Measurements from ENCODE around the gene ETV5. TPM values are rescaled to one million over a fixed set of nuclear protein-coding genes. Genes with fewer than 3 reads are reported as not detected.

The ETV5 gene
- total and polyA plus RNA-seq, 9 of the 15 experiments (the other 6 are each of a cell fraction or from before 2014, with no cell fraction given): 9.2 to 25.9 (median 15.9) TPM

GRCh38 chr3:186132487-186132886, 23.6 kb upstream of the ETV5 start (continued):
- TF ChIP-seq NCOA4 (IDR thresholded peaks at IDR 0.05; ENCODE audit: partially characterized antibody) (no peak), SETDB1 (IDR thresholded peaks at IDR 0.05; ENCODE audit: low read length) (no peak), SMARCA5 (IDR thresholded peaks at IDR 0.05) (no peak)

DNA sequence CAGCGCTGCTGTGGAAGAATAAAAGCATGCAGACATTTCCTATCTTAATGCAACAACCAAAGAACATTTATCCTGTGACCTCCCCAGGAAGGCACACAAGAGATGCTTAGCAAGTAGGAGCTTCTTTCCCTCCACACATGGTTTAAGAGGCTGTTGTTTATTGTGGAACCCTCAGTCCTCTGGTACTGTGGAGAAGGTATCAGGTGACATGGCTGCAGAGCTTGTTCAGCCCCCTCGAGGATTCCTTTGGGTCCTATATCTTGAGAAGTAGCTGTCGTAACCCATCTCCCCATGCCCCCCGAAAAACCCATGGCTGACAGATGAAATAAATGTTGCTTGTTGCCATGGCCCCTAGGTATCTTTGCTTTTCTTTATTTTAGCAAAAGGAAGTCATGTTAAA, 20.3 kb upstream of the ETV5 start:
- no peak for DNase-seq (ENCODE audit: extremely low read depth in 1 of 4, low spot score in 3 of 4)
- no peak overlapping the region for H2AFZ ChIP-seq (ENCODE audit: low read depth, low read length)

More for the DNA sequence above, 20.3 kb upstream of the ETV5 start:
- H3K36me3 ChIP-seq (ENCODE audit: control insufficient read depth, insufficient read depth, low read length): no peaks in the 10 kb centered on the region
- ATAC-seq (no peak), FAIRE-seq (no peak)
- H3K27me3 ChIP-seq (ENCODE audit: control insufficient read depth in 2 of 2, insufficient read depth in 2 of 2, low read length in 2 of 2): peaks cover 34 to 61% of the 10 kb centered on the region in 2 experiments
- in situ Hi-C loops (cut with MboI): no loop called here
- H4K20me1 ChIP-seq (replicated peaks; ENCODE audit: control insufficient read depth, insufficient read depth, low read length): 0 out of 2 replicates have a peak, but pooled peaks cover 8% of the 10 kb centered on the region
- H3K9ac ChIP-seq (ENCODE audit: insufficient read depth in 1 of 2, low read depth in 2 of 2, low read length in 2 of 2): no peak overlapping the region
- H3K4me3 ChIP-seq: no peak overlapping the region
- POLR2A ChIA-PET: interaction anchor here (1.2 kb wide), 1 partner anchor 13 kb away, joined by 3 read pairs; no protein-coding TSS in a partner anchor
- no peak overlapping the region for H3K27ac ChIP-seq (ENCODE audit: extremely low read depth, low read depth, low read length)
- CTCF ChIA-PET (ENCODE audit: low intra/inter-chr PET ratio): no interaction called here
- 8% methylated on average over 4 of the region's 4 CpGs for WGBS (ENCODE audit: insufficient coverage, low coverage, missing lambda C conversion rate)
- no peaks in the 10 kb centered on the region for H3K79me2 ChIP-seq (ENCODE audit: control insufficient read depth, insufficient read depth, low read length)
- no peaks in the 10 kb centered on the region for H3K9me1 ChIP-seq (ENCODE audit: control insufficient read depth, insufficient read depth, low read length)
- H3K9me3 ChIP-seq (replicated peaks; ENCODE audit: control insufficient read depth, insufficient read depth, low read depth, low read length): no peaks in the 10 kb centered on the region
- H3K4me1 ChIP-seq (replicated peaks in 1 of 2; ENCODE audit: control insufficient read depth in 2 of 2, insufficient read depth in 2 of 2, low read length in 2 of 2): no peaks in the 10 kb centered on the region; a peak in 1 of 5 replicates
- intact Hi-C loops (cut with micrococcal nuclease): no loop called here
- no peak overlapping the region for H3K4me2 ChIP-seq (ENCODE audit: insufficient read depth, low read length)
- no TSS peak for BruUV-seq (replicated peaks)
- TF ChIP-seq IRF1 (CRISPR knock-in tag; IDR thresholded peaks at IDR 0.05; ENCODE audit: borderline replicate concordance): no peak
- TF ChIP-seq TRIM24 (IDR thresholded peaks at IDR 0.05): no peak
- TF ChIP-seq ETV6 (IDR thresholded peaks at IDR 0.05; ENCODE audit: borderline replicate concordance in 1 of 2, low read depth in 2 of 2, low read length in 1 of 2): no peak
- TF ChIP-seq ETV6 (CRISPR knock-in tag; IDR thresholded peaks at IDR 0.05; ENCODE audit: borderline replicate concordance): no peak
- no peak for TF ChIP-seq MTA1 (IDR thresholded peaks at IDR 0.05; ENCODE audit: borderline replicate concordance)
- TF ChIP-seq, protein P1, sequence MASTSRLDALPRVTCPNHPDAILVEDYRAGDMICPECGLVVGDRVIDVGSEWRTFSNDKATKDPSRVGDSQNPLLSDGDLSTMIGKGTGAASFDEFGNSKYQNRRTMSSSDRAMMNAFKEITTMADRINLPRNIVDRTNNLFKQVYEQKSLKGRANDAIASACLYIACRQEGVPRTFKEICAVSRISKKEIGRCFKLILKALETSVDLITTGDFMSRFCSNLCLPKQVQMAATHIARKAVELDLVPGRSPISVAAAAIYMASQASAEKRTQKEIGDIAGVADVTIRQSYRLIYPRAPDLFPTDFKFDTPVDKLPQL (IDR thresholded peaks at IDR 0.05; ENCODE audit: extremely low read depth, insufficient read length): no peak

Data from K562 (cell line).